ENCODE measurements around the gene ATP13A3.

The ATP13A3 gene

DNA sequence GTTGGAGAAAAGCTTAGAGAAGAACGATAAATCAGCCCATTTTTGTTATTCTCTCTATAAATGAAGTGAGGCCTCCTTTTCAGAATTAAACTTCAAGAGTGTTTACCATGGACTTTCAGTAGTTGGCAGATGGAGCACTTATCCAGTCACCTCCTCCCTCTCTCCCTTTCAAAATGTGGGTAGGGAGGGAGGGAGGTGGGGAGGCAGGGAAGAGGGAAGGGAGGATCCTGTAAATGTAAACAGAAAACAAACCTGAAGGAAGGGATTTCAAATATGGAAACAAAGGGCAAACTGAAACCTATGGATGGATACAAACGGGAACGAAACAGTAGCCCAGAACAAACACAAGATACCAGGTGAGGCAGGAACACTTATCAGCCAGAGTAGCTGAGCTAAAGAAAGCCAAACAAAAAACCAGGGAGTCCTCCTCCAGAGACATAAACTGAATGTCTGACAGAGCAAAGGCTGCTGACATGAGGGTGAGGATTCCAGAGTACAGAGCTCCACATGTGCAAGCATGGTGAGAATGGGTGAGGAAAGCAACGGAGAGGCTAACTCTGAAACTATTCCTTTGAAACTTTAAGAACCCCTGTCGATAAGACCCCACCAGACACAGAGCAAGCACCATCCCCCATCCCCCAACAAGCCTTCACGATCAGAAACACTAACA, 46.8 kb downstream of the ATP13A3 start:
- no peak for DNase-seq (ENCODE audit: low spot score)

DNA sequence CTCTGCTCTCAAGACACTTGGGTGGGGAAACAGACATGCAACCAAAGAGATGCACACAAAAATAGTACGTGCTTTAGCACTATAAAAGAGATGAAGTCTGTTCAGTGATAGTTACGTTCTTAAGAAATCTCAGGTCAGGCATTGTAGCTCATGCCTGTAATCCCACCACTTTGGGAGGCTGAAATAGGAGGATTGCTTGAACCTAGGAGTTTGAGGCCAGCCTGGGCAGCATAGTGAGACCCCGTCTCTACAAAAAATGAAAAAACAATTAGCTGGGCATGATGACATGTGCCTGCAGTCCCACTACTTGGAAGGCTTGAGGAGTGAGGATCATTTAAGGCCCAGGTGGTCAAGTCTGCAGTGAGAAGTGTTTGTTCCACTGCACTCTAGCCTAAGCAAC, 52.3 kb downstream of the ATP13A3 start:
- no peak for DNase-seq (ENCODE audit: low spot score)

DNA sequence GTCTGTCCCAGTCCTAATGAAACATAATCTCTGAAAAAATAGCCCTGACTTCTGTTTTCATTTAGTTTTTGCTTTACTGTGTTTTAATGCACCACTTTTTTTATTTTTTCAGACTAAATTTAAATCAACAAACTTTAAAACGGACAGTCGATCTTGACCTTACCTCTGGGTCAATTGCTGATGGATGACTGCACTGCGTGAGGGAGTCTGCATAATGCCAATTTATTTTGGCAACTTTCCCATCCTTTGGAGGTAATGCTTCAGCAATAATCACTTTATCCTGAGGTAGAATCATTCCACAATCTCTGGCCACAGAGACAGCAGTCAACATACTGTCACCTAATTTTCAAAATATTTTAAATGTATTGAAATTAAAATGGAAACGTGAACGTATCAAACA, 55.2 kb downstream of the ATP13A3 start:
- no peak for DNase-seq (ENCODE audit: low spot score)

DNA sequence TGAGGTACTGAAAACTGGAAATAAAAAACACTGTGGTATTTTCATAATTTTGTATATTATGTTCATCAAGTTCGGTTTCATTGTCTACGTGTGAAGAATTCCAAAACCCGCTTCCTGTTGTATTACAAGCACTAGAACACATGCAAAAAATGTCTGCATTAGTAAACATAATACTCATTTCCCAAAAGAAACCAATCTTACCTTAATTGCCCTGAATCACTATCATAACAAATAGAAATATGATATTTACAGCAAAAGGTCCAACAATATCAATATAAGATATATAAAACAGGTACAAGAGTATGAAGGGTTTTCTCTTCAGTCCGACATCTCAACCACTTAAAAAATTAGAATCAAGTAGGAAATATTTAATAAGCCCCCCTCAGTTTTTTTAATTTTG, 61.4 kb downstream of the ATP13A3 start:
- DNase-seq (ENCODE audit: low spot score), result no peak

DNA sequence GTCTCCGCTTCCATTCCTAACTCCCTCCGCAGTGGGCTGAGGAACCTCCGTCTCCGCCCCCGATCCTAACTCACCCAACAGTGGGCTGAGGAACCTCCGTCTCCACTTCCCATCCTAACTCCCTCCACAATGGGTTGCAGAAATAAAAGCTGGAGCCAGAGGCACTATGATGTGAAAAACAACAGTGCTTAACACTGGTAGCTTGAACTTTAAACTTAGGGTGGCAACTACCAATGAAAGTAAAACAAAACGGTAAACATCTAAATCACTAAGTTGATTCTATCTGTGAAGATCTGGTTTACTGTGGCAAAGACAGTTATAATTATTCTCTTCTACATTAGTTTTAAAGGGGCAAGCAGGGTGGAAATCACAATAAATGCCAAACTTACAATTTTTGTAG, 61.8 kb downstream of the ATP13A3 start:
- no peak for DNase-seq (ENCODE audit: low spot score)

DNA sequence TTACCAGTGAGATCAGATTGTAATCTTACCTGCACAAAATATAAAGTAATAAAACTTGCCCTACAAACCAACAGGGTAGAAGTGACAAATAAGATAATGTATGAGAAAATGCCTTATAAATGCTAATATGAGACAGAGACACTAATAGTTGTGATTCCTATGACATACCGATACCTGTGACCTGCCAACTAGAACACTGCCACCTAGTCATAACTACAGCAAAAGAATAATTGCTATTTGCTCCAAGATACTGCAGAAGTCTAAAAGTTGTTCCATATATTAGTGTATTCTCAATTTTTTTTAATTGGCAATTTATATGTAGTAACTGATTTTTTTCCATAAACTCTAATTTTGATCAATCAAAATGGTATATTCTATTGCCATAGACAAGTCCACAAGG, 62.4 kb downstream of the ATP13A3 start:
- no peak for DNase-seq (ENCODE audit: low spot score)

DNA sequence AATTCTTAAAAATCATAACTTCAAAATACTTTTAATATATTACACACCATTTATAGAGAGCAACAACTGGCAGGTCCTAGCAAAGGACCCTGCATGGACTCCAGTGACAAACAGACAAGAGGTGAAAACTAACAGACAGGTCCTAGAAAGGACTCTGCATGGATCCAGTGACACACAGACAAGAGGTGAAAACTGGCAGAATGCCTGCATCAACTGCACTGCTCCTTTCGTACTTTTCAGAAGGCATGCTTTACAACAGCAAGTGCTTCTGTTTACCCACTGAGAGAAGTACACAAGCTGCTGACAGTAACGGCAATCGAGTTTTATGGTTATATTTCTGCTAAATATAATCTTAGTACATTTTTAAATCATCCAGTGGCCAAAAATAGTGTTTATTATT, 63.5 kb downstream of the ATP13A3 start:
- DNase-seq (ENCODE audit: low spot score), result no peak

DNA sequence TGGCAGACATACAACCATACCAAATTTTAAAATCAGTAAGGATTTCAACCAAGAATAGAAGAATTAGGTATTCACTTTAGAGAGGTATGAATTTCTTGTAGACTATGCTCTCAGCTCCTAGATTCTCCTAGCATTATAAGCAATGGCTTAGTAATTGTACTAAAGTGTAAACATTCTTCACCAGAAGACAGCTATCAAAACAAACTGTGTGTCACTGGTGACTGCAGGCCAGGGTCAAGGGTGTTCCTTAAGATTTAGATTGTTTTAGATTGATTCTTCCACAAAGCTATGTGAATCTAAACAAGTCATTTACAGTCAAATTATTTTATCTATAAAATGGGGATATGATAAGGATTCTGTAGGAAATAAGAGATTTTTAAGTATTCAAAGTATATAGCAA, 64.6 kb downstream of the ATP13A3 start:
- DNase-seq (ENCODE audit: low spot score), result peak; percentile 68

DNA sequence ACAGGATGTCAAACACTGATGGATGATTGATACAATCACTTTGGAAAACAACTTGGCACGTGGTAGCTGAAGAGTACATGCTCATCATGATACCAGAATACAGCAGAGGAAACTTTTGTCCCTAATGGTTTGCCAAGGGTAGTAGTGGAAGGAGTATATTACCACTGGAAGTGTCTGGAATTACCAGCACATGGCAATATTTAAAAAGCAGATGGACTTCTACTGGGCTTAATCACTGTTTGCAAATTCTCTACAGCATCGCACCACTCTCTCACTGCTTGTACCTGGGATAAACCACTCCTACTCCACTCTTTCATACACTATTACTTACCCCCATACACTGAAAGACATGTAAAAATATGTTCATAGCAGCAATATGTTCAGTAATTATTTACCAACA, 68.1 kb downstream of the ATP13A3 start:
- DNase-seq (ENCODE audit: low spot score), result no peak

DNA sequence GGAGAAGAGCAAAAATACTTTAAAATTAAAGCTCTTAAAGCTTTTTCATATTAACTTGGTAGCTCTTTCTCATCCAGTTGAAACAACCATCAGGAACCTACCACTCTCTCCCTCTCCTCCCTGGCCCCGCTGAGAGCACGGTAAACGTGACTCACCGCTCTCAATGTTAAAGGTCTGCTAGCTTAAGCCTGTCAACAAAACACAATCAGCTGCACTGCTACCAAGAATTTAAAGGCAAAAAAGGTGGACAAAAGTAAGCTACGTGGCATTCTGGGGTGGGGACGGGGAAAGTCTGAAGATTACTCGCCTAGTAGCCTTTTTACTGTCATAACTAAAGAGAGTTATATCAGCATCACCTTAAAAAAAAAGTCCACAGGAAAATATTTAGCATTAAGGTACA, 79.4 kb downstream of the ATP13A3 start:
- no peak for DNase-seq (ENCODE audit: low spot score)

DNA sequence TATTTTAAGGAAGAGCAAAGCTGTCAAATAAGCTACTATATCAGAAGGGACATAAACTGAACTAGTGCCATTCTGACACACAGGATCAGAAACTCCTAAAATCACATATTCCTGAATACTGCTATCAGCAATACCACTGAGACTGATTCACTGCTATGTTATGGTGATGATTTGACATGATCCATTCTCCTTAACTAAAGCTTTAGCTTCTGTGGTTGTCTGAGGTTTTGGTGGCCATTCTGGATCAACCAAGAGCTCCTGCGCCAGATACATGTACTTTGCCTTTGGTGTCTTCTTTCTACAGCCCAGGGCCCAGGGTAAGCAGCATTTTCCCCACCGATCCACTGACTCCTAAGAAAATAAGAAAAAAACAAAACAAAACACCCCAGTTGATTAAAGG, 81.0 kb downstream of the ATP13A3 start:
- DNase-seq (ENCODE audit: low spot score), result no peak

DNA sequence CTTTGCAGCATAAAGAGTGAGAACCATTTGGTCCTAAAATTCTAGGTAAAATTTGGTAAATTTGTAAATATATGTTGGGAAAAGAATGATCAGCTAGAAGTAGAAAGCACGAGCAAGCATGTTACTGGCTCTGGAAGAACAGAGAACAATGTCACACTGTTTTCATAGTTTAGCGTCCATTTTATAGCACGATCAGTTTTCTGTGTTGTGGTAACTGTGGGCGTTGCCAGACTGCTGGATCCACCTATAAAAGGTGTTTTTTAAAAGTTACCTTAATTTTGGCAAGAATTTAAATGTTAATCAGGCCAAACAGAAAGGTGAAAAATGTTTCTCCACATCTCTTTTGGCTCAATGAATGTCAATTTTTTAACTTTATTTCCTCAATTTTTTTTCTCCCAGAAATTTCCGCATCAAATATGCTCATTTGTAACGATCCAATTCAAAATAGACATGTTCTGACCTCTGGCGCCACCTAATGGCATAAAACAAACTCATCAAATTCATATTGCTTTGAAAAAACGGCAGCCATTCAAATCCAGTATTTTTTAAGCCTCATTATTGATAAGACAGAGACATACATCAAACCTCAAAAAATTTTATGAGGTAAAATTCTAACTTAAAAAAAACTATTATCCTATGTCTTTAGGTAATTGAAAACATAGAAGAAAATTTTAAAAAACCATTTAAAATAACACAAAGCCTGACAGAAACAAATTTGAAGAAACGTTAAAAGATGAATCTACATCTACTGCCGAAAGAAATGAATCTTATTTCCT, 82.2 kb downstream of the ATP13A3 start:
- DNase-seq (ENCODE audit: low spot score), result no peak

DNA sequence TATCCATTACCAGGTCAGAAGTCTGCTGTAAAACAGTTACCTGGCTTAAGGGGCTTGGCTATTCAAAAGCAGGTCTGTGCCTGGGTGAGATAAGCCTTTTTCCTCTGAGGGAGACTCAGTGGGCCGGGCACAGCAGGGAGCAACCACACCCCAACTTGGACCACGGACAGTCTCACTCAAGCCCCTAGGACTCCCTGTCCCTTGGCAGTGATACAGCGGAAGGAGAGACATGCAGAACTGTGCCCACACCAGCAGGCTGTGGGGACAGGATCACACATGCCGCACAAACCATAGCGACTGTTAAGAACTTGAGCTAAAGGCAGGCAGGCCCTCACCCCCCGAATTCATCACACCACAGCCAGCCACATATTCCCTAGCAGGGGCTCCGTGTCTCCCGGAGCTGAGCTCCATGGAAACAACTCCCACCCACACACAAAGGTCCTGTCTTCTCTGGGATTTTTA, 84.9 kb downstream of the ATP13A3 start:
- no peak for DNase-seq (ENCODE audit: low spot score)

DNA sequence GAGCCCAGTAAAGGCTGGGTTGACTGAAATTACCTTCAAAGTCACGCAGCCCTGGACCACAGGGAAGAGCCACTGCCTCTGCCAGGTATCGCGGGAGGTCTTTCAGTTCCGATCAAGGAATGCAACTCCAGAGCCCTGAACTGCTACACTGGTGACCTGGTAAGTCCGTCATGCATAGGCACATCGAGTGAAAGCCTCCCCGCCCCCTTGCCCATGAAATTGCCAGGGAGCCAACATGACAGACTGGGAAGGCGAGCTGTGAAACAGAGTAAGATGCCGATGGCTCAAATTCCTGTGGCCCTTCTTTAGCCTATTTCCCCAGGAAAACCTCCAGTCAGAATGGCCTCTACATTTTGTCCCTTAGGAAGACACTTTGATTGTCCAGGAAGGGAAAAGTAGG, 85.5 kb downstream of the ATP13A3 start:
- DNase-seq (ENCODE audit: low spot score), result no peak

DNA sequence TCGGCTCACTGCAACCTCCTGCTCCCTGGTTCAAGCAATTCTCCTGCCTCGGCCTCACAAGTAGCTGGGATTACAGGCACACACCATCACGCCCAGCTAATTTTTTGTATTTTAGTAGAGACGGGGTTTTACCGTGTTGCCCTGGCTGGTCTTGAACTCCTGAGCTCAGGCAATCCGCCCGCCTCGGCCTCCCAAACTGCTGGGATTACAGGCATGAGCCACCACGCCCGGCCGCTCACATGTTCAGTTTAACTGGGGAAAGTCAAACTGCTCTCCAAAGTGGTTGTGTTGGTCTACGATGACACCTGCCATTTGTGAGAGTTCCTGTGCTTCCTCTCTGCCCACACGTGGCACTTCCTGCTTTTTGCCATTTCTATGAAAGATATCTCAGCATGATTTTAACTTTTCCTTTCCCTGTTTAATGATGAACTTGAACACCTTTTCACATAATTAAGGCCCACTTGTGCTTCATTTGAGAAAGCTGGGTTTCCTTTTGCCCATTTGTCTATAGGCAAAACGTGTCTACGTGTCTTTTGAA, 86.9 kb downstream of the ATP13A3 start:
- DNase-seq (ENCODE audit: low spot score), result no peak

DNA sequence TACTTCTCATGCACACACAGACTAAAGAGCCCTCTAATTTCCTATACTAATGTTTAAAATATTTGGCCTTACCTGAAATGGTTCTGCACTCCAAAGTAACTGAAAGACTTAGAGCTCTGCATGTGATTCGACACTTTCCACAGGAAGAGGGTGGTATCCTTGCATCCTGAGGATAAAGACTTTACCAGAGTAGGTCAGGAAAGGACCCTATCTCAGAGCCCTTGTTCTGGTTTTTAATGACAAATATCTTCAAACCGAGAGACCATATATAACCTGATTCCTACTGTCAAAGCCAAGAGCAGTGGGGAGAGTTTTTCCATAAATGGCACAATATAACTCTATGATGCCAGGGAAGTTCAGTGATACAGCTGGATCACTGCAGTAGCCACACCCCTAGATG, 87.6 kb downstream of the ATP13A3 start, which contains the start of gene GP5:
Gene GP5 (minus strand): TSS at position 101 of the 400 bp plus-strand sequence. CDS start 984 bp downstream, outside the sequence.
- no peak for DNase-seq (ENCODE audit: low spot score)

DNA sequence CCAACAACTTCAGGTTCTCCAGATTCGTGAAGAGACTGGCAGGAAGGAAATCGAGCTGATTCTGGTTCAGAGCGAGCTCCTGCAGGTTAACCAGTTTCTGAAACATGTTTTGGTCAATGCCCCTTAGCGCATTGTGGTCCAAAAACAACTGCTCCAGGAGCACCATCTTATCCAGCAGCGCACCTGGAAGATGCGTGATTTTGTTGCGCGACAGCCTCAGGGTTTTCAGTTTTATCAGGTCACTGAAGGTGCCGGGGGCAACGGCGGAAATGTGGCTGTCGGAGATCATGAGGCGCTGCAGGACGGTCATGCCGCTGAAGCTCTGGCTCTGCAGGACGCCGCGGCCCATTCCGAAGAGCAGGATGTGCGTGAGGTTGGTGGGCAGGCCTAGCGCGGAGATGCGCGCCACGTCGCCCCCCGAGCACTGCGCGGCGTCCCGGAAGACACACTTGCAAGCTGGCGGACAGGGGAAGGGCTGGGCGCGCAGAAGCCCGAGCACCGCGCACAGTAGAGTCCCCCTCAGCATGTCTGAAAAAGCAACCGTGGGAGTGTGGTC, 89.0 kb downstream of the ATP13A3 start:
- DNase-seq (ENCODE audit: low spot score), result no peak

DNA sequence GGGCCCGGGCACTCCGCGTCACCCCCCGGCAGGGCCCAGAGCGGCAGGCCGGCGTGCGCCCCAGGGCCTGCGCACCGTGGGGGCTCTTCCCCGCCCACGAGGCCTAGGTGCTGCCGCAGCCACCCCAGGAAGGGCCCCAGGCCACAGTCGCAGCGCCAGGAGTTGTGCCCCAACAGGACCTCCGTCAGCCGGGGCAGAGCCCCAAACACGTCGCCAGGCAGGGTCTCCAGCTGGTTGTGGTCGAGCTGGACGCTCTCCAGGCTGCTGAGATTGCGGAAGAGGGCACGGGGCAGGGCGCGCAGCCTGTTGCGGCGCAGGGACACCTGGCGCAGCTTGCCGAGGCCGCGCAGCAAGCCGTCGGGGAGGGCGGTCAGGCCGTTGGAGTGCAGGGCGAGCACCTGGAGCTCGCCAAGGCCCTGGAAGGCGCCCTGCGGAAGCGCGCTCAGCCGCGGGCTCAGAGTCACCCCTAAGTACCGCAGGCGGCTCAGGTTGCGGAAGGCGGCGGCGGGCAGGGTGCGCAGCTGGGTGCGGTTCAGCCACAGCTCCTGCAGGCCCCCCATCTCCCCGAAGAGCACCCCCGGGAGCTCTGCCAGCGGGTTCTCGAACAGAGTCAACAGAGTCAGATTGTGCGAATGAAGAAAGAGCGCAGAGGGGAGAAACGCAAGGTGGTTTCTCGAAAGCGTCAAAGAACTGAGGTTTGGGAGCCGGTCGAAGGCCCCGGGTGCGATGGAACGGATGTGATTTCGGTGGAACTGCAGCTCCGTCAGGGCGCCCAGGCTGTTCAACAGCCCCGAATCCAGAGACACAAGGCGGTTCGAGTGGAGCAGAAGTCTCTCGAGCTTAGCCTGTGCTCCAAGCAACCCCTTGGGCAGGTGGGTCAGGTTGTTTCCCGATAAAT, 89.7 kb downstream of the ATP13A3 start:
- no peak for DNase-seq (ENCODE audit: low spot score)

DNA sequence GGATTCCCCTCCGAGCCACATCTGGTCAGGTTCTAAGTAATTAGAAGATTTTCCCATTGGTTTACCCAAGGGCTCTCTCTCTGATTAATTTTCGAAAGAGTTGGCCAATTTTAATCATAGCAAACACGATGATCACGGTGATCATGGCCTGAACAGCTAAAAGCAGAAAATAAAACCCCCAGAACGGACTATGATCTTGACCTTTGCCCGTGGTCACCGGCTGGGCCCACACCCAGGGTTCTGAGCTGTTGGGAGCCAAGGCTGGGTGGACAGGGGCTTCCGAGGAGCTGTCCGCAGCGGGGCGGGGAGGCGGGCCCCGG, 90.3 kb downstream of the ATP13A3 start:
- no peak for DNase-seq (ENCODE audit: low spot score)

DNA sequence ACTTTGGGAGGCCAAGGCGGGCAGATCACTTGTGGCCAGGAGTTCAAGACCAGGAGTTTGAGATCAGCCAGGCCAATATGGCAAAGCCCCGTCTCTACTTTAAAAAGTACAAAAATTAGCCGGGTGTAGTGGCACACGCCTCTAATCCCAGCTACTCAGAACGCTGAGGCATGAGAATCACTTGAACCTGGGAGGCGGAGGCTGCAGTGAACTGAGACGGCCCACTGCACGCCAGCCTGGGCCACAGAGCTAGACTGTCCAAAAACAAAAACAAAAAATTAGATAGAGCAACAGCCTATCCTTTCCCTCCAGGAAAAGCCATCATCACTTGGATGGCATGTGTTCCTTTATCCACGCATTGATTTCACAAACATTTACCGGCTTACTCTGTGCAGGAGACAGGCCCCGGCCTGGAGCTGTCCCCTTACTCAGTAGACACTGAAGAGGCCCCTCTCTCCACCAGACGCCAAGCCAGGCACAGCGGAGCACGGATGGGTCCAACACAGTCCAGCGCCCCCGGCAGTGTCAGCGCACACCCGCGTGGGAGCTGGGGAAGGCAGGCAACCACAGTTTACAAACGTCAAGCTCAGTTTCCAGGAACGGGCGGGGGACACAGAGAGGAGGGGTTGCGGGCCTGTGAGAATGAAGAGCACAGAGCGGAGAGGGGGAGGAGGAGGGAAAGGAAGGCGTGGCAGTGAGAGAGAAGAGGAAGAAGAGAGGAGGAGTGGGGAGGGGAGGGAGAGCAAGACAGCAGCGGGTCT, 90.8 kb downstream of the ATP13A3 start:
- peak; percentile 59 for DNase-seq (ENCODE audit: low spot score)

DNA sequence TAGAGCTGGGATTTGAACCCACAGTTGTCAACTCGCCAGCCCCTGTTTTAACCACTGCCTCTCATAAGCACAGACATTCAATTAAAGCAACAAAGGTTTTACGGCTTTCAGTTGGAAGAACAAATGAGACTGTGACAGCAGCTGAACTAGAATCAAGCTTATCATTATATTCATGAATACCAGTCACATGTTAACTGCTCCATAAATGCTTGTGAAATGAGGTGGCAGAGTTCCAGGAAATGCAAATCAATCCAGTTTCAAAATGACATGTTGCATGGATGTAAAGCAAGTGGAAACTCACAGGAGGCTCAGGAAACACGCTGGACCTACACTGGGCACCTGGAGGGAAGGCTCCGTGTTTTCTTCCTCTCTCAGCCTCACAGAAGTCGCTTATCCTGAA, 91.6 kb downstream of the ATP13A3 start:
- no peak for DNase-seq (ENCODE audit: low spot score)

All from AG08396 (cell line).